HL-60 (cell line): Measurements from ENCODE around the gene CKLF.

Experiments used
- TF ChIP-seq, protein P1 (sequence below): IDR thresholded peaks from one replicate; pipeline ENCODE4 v1.5.1; 2011; ENCODE audit warnings: low read length, control low read depth, inconsistent platforms; ENCODE audit not compliant: insufficient read depth
- TF ChIP-seq, protein P2 (sequence below): IDR thresholded peaks from 2 replicates; pipeline ENCODE4 v1.6.1; 2012; ENCODE audit warnings: low read depth; ENCODE audit not compliant: insufficient replicate concordance

DNA sequence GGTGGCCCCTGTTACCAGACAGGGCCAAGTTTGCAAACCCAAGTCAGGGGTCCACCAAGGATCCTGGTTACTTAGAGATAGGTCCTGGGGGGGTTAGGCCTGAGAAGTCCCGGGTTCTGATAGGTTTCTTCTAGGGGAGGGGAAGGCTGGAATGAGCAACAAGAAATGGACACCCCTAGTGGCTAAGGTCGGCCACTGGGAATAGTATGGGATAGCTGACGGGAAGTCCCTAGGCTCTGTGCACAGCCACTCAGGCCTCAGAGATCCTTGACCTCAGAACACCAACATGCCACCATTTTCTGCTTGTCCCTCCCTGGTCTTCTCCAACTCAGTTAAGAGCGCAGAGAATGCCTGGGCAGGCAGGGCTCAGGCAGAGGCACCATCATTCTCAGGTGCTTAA is 15.9 kb upstream of the CKLF start:
- TF ChIP-seq, protein P1, sequence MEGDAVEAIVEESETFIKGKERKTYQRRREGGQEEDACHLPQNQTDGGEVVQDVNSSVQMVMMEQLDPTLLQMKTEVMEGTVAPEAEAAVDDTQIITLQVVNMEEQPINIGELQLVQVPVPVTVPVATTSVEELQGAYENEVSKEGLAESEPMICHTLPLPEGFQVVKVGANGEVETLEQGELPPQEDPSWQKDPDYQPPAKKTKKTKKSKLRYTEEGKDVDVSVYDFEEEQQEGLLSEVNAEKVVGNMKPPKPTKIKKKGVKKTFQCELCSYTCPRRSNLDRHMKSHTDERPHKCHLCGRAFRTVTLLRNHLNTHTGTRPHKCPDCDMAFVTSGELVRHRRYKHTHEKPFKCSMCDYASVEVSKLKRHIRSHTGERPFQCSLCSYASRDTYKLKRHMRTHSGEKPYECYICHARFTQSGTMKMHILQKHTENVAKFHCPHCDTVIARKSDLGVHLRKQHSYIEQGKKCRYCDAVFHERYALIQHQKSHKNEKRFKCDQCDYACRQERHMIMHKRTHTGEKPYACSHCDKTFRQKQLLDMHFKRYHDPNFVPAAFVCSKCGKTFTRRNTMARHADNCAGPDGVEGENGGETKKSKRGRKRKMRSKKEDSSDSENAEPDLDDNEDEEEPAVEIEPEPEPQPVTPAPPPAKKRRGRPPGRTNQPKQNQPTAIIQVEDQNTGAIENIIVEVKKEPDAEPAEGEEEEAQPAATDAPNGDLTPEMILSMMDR, result no peak
- TF ChIP-seq, protein P2, sequence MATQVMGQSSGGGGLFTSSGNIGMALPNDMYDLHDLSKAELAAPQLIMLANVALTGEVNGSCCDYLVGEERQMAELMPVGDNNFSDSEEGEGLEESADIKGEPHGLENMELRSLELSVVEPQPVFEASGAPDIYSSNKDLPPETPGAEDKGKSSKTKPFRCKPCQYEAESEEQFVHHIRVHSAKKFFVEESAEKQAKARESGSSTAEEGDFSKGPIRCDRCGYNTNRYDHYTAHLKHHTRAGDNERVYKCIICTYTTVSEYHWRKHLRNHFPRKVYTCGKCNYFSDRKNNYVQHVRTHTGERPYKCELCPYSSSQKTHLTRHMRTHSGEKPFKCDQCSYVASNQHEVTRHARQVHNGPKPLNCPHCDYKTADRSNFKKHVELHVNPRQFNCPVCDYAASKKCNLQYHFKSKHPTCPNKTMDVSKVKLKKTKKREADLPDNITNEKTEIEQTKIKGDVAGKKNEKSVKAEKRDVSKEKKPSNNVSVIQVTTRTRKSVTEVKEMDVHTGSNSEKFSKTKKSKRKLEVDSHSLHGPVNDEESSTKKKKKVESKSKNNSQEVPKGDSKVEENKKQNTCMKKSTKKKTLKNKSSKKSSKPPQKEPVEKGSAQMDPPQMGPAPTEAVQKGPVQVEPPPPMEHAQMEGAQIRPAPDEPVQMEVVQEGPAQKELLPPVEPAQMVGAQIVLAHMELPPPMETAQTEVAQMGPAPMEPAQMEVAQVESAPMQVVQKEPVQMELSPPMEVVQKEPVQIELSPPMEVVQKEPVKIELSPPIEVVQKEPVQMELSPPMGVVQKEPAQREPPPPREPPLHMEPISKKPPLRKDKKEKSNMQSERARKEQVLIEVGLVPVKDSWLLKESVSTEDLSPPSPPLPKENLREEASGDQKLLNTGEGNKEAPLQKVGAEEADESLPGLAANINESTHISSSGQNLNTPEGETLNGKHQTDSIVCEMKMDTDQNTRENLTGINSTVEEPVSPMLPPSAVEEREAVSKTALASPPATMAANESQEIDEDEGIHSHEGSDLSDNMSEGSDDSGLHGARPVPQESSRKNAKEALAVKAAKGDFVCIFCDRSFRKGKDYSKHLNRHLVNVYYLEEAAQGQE, result no peak
